RWPE2 (cell line): Measurements from ENCODE around the gene GLIS2.

Experiments
- ATAC-seq: fragments of 200-7000 bp; cut with Tn5 transposase; 3 replicates; pipeline ENCODE4 v1.9.1; 2021; ENCODE audit warnings: low read depth
- DNase-seq: peaks from one replicate; pipeline ENCODE4 v3.0.0-alpha.2; 2020; ENCODE audit warnings: low spot score
- H3K27ac ChIP-seq: fragments of 450-650 bp; 2 replicates; pipeline ENCODE4 v1.5.1; 2017; ENCODE audit warnings: mild to moderate bottlenecking; ENCODE audit not compliant: poor library complexity, severe bottlenecking
- H3K27me3 ChIP-seq: fragments of 250-450 bp; sonication (Bioruptor Pico); 2 replicates; pipeline ENCODE4 v1.5.1; 2021; ENCODE audit warnings: mild to moderate bottlenecking, moderate library complexity; ENCODE audit not compliant: insufficient read depth, poor library complexity, severe bottlenecking
- H3K36me3 ChIP-seq: fragments of 250-450 bp; sonication (Bioruptor Pico); 2 replicates; pipeline ENCODE4 v1.5.1; 2020; ENCODE audit warnings: low read depth, mild to moderate bottlenecking, moderate library complexity
- H3K4me1 ChIP-seq: fragments of 250-450 bp; sonication (Bioruptor Pico); 2 replicates; pipeline ENCODE4 v1.5.1; 2021; ENCODE audit warnings: mild to moderate bottlenecking, moderate library complexity; ENCODE audit not compliant: insufficient read depth, poor library complexity, severe bottlenecking
- H3K4me3 ChIP-seq: fragments of 250-450 bp; sonication (Bioruptor Pico); 2 replicates; pipeline ENCODE4 v1.5.1; 2021; ENCODE audit warnings: mild to moderate bottlenecking, moderate library complexity; ENCODE audit not compliant: severe bottlenecking
- H3K9me3 ChIP-seq: fragments of 250-450 bp; sonication (Bioruptor Pico); 2 replicates; pipeline ENCODE4 v1.5.1; 2021; ENCODE audit warnings: mild to moderate bottlenecking, moderate library complexity; ENCODE audit not compliant: severe bottlenecking
- TF ChIP-seq, protein P1 (sequence below): fragments of 450-650 bp; IDR thresholded peaks from one replicate; pipeline ENCODE4 v1.5.1; 2017; ENCODE audit warnings: mild to moderate bottlenecking, moderate library complexity; ENCODE audit not compliant: poor library complexity, severe bottlenecking

GLIS2 gene

DNA sequence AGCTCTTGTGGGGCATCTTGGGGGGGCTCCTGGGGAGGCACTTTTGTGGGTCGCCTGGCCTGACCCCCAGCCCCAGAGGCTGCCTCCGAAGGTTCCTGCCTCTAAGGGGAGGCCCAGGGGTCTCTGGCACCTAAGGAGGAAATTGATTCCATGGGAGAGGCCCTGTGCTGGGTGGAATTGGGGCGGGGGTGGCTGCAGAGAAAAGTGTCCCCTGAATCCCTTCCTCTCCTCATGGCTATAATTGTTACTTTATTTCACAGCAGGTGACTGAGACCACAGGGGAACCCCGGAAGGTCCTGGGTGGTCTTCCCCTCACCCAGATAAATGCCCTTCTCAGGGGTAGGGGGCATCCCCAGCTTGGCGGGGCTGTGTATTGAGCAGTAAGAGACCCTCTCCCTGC lies 3.1 kb downstream of the GLIS2 start:
- H3K36me3 ChIP-seq, result no peaks in the 10 kb centered on the region
- no peak for DNase-seq
- H3K4me3 ChIP-seq, result no peak overlapping the region
- peak overlapping the region; percentile 94 for H3K27ac ChIP-seq
- no peaks in the 10 kb centered on the region for H3K27me3 ChIP-seq
- peaks cover 49% of the 10 kb centered on the region for H3K4me1 ChIP-seq
- no peak for ATAC-seq
- TF ChIP-seq, protein P1, sequence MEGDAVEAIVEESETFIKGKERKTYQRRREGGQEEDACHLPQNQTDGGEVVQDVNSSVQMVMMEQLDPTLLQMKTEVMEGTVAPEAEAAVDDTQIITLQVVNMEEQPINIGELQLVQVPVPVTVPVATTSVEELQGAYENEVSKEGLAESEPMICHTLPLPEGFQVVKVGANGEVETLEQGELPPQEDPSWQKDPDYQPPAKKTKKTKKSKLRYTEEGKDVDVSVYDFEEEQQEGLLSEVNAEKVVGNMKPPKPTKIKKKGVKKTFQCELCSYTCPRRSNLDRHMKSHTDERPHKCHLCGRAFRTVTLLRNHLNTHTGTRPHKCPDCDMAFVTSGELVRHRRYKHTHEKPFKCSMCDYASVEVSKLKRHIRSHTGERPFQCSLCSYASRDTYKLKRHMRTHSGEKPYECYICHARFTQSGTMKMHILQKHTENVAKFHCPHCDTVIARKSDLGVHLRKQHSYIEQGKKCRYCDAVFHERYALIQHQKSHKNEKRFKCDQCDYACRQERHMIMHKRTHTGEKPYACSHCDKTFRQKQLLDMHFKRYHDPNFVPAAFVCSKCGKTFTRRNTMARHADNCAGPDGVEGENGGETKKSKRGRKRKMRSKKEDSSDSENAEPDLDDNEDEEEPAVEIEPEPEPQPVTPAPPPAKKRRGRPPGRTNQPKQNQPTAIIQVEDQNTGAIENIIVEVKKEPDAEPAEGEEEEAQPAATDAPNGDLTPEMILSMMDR, result no peak
- H3K9me3 ChIP-seq, result no peaks in the 10 kb centered on the region

DNA sequence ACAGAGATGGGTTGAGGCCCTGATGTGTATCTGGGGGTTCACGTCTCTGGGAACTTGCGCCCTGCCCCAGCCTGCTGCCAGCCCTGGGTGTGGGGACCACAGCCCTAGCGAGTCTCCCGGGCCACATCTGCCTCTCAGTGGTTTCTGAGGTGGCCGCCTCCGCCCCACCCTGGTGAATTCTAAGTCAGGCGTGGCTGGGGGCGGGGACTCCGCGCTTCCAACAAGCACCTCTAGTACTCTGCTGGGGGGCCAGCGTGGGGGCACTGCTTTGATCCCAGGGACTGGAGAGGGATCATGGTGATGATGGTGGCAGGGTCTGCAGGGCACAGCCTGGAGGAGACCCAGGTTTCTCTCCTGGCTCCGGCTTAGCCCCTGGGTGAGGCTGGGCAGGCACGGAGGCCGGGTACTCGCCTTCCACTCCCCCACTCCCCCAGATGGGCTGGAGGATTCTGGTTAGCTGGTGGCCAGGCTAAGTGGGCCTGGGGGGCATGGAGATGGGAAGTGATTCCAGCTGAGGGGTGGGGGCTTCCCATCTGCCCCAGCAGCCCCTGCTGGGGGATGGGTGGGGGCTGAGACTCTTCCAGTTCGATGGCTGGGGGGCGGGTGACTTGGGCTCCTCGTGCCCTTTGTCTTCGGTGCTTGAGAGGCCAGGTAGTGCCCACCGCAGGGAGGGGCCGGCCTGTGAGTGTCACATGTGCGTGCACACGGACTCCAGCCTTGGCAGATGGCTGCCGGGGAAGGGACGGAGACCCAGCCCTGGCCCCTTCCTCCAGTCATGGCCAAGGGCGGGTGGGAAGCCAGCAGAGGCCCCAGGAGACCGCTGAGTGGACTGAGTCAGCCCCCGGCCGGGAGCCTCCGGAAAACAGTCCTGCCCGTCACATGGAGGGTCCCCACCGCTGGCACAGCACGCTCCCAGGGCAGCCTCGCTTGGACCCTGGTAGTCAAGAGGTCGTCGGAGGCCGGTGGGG lies 3.9 kb downstream of the GLIS2 start:
- DNase-seq, result peak; percentile 78
- Histone ChIP-seq H3K36me3 (no peaks in the 10 kb centered on the region), H3K9me3 (no peaks in the 10 kb centered on the region), H3K27ac (peak overlapping the region; percentile 94), H3K4me3 (peak overlapping the region; percentile 1), H3K27me3 (no peaks in the 10 kb centered on the region), H3K4me1 (peaks cover 55% of the 10 kb centered on the region)
- TF ChIP-seq, protein P1, result no peak
- no peak for ATAC-seq

DNA sequence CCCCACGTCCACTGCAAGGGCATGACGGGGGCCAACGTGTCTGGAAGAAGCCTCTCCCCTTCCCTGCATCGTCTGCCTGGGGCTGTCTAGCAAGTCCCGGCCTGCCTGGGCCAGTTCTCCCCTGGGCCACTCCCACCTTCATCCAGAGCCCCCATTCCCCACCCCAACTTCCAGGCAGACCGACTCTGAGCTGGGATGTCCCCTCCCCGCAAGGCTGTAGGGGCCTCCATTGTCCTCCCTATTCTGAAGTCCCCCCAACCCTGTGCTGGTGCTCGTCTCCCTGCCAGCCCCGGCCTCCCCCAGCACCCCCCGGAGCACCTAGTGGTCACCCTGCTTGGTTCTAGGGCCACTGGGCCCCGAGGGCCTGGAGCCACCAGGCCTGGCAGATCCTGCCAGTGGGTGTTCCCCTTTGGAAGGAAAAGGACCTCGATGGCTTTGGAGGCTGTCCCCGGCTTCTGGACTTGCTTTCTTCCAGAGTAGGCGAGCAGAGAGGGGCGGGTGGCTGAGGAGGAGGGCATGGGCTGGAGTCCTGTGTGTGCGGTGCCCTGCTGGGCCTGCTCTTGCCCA lies 4.8 kb downstream of the GLIS2 start:
- DNase-seq, result peak; percentile 78
- no peaks in the 10 kb centered on the region for H3K27me3 ChIP-seq
- peak overlapping the region; percentile 94 for H3K27ac ChIP-seq
- H3K36me3 ChIP-seq, result no peaks in the 10 kb centered on the region
- peaks cover 55% of the 10 kb centered on the region for H3K4me1 ChIP-seq
- H3K4me3 ChIP-seq, result no peak overlapping the region
- no peak for ATAC-seq
- H3K9me3 ChIP-seq, result no peaks in the 10 kb centered on the region
- TF ChIP-seq, protein P1, result no peak

DNA sequence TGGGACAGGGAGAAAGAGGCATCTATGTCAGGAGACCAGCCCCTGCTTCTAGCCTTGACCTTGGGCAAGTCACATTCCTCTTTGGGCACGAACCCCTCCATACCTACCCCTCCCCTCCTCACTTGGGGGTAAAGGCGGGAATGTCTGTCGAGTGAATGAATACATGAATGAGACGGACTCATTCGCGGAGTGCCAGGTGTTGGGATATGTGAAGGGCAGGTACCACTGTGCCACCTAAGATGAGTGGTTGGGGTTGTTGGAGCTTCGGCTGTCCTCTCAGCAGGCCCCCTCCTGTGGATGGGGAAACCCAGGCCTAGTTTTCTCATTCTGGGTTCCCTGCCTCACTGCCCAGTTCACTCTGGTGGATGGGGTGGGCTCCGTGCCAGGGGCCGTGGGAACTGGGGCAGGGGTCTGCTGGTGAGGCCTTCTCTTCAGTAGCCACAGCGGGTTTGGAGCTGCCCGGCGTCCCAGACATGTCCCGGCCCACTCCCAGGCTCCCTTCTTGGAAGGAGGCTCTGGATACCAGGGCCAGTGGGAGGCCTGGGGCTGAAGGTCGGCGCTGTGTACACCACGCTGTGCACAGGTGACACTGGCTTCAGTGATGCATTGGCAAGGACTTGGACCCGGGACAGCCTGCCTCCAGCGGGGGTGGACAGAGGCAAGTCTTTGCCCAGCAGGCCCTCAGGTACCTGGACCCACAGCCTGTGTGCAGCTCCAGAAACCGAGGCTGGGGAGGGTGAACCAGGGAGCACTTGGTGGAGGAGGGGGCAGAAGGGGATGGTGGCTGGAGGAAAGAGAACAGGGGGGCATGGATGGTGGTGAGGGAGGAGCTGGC lies 5.6 kb downstream of the GLIS2 start:
- no peaks in the 10 kb centered on the region for H3K36me3 ChIP-seq
- H3K4me1 ChIP-seq, result peaks cover 55% of the 10 kb centered on the region
- peak overlapping the region; percentile 94 for H3K27ac ChIP-seq
- no peak overlapping the region for H3K4me3 ChIP-seq
- no peaks in the 10 kb centered on the region for H3K9me3 ChIP-seq
- DNase-seq (peak; percentile 63), ATAC-seq (no peak)
- TF ChIP-seq, protein P1, result no peak
- no peaks in the 10 kb centered on the region for H3K27me3 ChIP-seq
